ENCODE data around the gene WFIKKN2.

GRCh38 chr17:50868602-50869001, 33.2 kb downstream of the WFIKKN2 start:
- no peak for TF ChIP-seq CTCF (CRISPR knock-in tag; IDR thresholded peaks at IDR 0.05)
- TF ChIP-seq ZNF354B (CRISPR knock-in tag; IDR thresholded peaks at IDR 0.05): no peak
